HepG2 (cell line): Measurements from ENCODE around the gene SLC2A6. TPM values are rescaled to one million over a fixed set of nuclear protein-coding genes. Genes with fewer than 3 reads are reported as not detected.
A peak's percentile ranks its signal among the peaks of the same experiment; 100 is the strongest.

Experiments
- ATAC-seq: fragments of 200-7000 bp; cut with Tn5 transposase; 3 replicates; pipeline ENCODE4 v1.9.1; 2020; ENCODE audit warnings: mild to moderate bottlenecking, moderate library complexity
- BruUV-seq: library from RNA; stranded (reverse); fragments of 400-500 nt; replicated peaks from 2 replicates; lab custom pipeline; 2021; lab: Mats Ljungman, UMichigan
- CTCF ChIA-PET: fragments of 300-600 bp; formaldehyde crosslinking; extraction: SDS; loops from one replicate; lab custom pipeline; 2021; ENCODE audit warnings: low total read pairs, inconsistent platforms, low intra/inter-chr PET ratio; lab: Yijun Ruan, JAX
- POLR2A ChIA-PET: fragments of 350-600 bp; sonication (Branson Sonifier 250); formaldehyde crosslinking; loops from one replicate; lab custom pipeline; 2020; ENCODE audit warnings: antibody characterized with exemption, inconsistent platforms; lab: Yijun Ruan, JAX
- DNase-seq: peaks from one replicate; pipeline ENCODE4 v3.0.0-alpha.2; 2015; ENCODE audit warnings: low spot score
- FAIRE-seq: peaks from 3 replicates; lab custom pipeline; 2011; peaks lifted over from hg19 to GRCh38; lab: Jason Lieb, UNC
- H2AFZ ChIP-seq: one replicate; pipeline ENCODE4 v1.6.1; 2011; ENCODE audit warnings: low read length, inconsistent platforms
- H3K27ac ChIP-seq: fragments of 300-600 bp; 3 replicates; pipeline ENCODE4 v1.8.0; 2011; ENCODE audit warnings: mixed run types, mild to moderate bottlenecking, mixed read lengths, low read length, inconsistent platforms; ENCODE audit not compliant: insufficient read depth; ENCODE audit errors: extremely low read length
- H3K27me3 ChIP-seq, 2 experiments: fragments of 200-600 bp in 1 of 2; 2 replicates in 1 of 2; 3 replicates in 1 of 2; pipeline versions ENCODE4 v1.6.0 to v1.8.0; 2011; ENCODE audit warnings: low read length in 2 of 2, mild to moderate bottlenecking in 2 of 2, moderate library complexity in 2 of 2, inconsistent platforms in 1 of 2; ENCODE audit not compliant: insufficient read depth in 2 of 2, control insufficient read depth in 1 of 2
- H3K36me3 ChIP-seq, 2 experiments: fragments of 200-600 bp in 1 of 2; replicated peaks in 1 of 2; 2 replicates in 1 of 2; 3 replicates in 1 of 2; pipeline versions ENCODE4 v1.5.1 to v1.8.0; 2011; ENCODE audit warnings: low read length in 2 of 2, inconsistent platforms in 1 of 2; ENCODE audit not compliant: insufficient read depth in 2 of 2, control insufficient read depth in 1 of 2
- H3K4me1 ChIP-seq: 2 replicates; pipeline ENCODE4 v1.5.1; 2012; ENCODE audit warnings: low read length, inconsistent platforms; ENCODE audit not compliant: insufficient read depth
- H3K4me2 ChIP-seq: 2 replicates; pipeline ENCODE4 v1.6.0; 2011; ENCODE audit warnings: low read depth, low read length, inconsistent platforms
- H3K4me3 ChIP-seq, 3 experiments: fragments of 200-600 bp in 1 of 3; sonication (generic), shearing (Covaris generic) in 1 of 3; replicated peaks in 1 of 3; 2 replicates each; pipeline ENCODE4 v1.5.1; 2011 to 2016; ENCODE audit warnings: low read length in 3 of 3, inconsistent platforms in 2 of 3, low read depth in 2 of 3, mild to moderate bottlenecking in 2 of 3, control low read depth in 1 of 3, mixed read lengths in 1 of 3; ENCODE audit not compliant: insufficient read depth in 1 of 3
- H3K79me2 ChIP-seq: one replicate; pipeline ENCODE4 v1.6.1; 2011; ENCODE audit warnings: low read length, inconsistent platforms; ENCODE audit not compliant: insufficient read depth
- H3K9ac ChIP-seq: 2 replicates; pipeline ENCODE4 v1.6.0; 2011; ENCODE audit warnings: mild to moderate bottlenecking, low read depth, low read length, inconsistent platforms; ENCODE audit not compliant: insufficient read depth
- H3K9me3 ChIP-seq: 2 replicates; pipeline ENCODE4 v1.5.1; 2012; ENCODE audit warnings: mild to moderate bottlenecking, low read length
- H4K20me1 ChIP-seq: 2 replicates; pipeline ENCODE4 v1.6.0; 2011; ENCODE audit warnings: inconsistent platforms, mild to moderate bottlenecking, low read length, moderate library complexity; ENCODE audit not compliant: insufficient read depth
- ATM ChIP-seq: fragments of 450-650 bp; IDR thresholded peaks from 2 replicates; pipeline ENCODE4 v1.7.1; 2017; ENCODE audit warnings: mild to moderate bottlenecking, borderline replicate concordance
- KLF15 ChIP-seq: sonication (generic); formaldehyde crosslinking; IDR thresholded peaks from 2 replicates; pipeline ENCODE4 v1.8.1; 2023; ENCODE audit warnings: borderline replicate concordance, mild to moderate bottlenecking, inconsistent platforms, missing genetic modification reagents, mixed read lengths
- MNT ChIP-seq: fragments of 450-650 bp; IDR thresholded peaks from 2 replicates; pipeline ENCODE4 v1.6.1; 2016
- MTF2 ChIP-seq: sonication (generic); formaldehyde crosslinking; IDR thresholded peaks from 2 replicates; pipeline ENCODE4 v1.5.0; 2020; ENCODE audit warnings: missing genetic modification reagents, borderline replicate concordance
- USF2 ChIP-seq, 2 experiments: sonication (generic) in 1 of 2; formaldehyde crosslinking in 1 of 2; IDR thresholded peaks; 2 replicates each; pipeline versions ENCODE4 v1.5.1 to v1.6.1; 2011 to 2020; ENCODE audit warnings: borderline replicate concordance in 1 of 2, low read depth in 1 of 2, low read length in 1 of 2, mild to moderate bottlenecking in 1 of 2, missing genetic modification reagents in 1 of 2, moderate library complexity in 1 of 2
- WGBS: methylation state at CpG from one replicate; pipeline ENCODE4 v1.1.6; 2017; ENCODE audit warnings: low lambda C conversion rate; 5-methylcytosine and 5-hydroxymethylcytosine counted together
- in situ Hi-C: cut with HindIII; loops from 2 replicates; pipeline ENCODE4 v1.10.0; 2017; ENCODE audit warnings: low pct_unique_long_range_greater_than_20kb; ENCODE audit not compliant: extremely low pct_ligation_motif_present
- intact Hi-C: fragments of 100-400 bp; cut with micrococcal nuclease; formaldehyde crosslinking; loops from one replicate; pipeline ENCODE4 v1.10.0; 2022; ENCODE audit not compliant: unreplicated experiment
- polyA plus RNA-seq, 8 experiments: library from polyadenylated mRNA; depleted of rRNA in 3 of 8; stranded (reverse) in 7 of 8; unstranded in 1 of 8; fragments of >200 nt; fragmentation: Illumina TruSeq in 4 of 8; extraction: Trizol in 4 of 8; gene quantifications; 2 replicates each; pipeline versions ENCODE4 v1.2.1 to v1.2.3, GENCODE V29; 2011 to 2016; ENCODE audit warnings: low read depth in 4 of 8, missing spikeins in 1 of 8, mixed read lengths in 1 of 8; ENCODE audit not compliant: insufficient read depth in 1 of 8
- total RNA-seq, 5 experiments: library from RNA; depleted of rRNA; stranded (reverse); fragments of >200 nt; fragmentation: Illumina TruSeq; extraction: Trizol; gene quantifications; 2 replicates each; pipeline ENCODE4 v1.2.3, GENCODE V29; 2016; ENCODE audit warnings: low read depth in 1 of 5
- TF ChIP-seq, protein P1 (sequence below): sonication (generic); IDR thresholded peaks from 2 replicates; pipeline ENCODE4 v1.6.1; 2016; ENCODE audit warnings: low read depth, borderline replicate concordance

SLC2A6 gene
- total and polyA plus RNA-seq, 2 of the 13 experiments (the other 11 are each of a cell fraction or from before 2014, with no cell fraction given) = 4.1 to 15.0 TPM

DNA sequence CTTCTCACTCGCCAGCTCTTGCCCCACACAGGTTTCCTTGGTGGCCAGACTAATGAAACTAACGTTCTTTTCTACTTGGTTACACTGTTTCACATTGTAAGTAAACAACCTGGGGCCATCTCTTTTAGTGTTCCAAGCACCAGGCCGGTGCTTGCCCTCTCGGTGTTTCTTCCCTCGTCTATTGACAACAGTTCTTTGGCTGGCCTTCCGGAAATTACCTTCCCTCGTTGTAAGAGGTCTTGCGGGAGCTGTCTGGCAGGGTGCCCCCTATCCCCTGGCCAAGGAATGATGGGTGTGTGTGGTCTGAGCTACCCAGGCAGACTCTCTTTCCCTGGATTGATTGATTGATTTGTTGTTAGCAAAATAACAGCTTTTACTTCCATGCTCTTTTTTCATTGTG, 46.8 kb upstream of the SLC2A6 start:
- DNase-seq (no peak), ATAC-seq (no peak), FAIRE-seq (no peak)
- Histone ChIP-seq H2AFZ (no peak overlapping the region), H3K9me3 (no peaks in the 10 kb centered on the region), H3K27me3 (peaks cover 30 to 96% of the 10 kb centered on the region in 2 experiments; a peak in 4 of 5 replicates), H4K20me1 (no peaks in the 10 kb centered on the region), H3K4me1 (peaks cover 40% of the 10 kb centered on the region), H3K36me3 (no peaks in the 10 kb centered on the region), H3K79me2 (no peaks in the 10 kb centered on the region), H3K27ac (no peak overlapping the region), H3K4me3 (no peak overlapping the region), H3K4me2 (no peak overlapping the region), H3K9ac (no peak overlapping the region)
- POLR2A ChIA-PET = no interaction called here
- in situ Hi-C loops = loop anchor here (25.0 kb wide), 1 partner anchor 212 kb away; the partner anchor contains the start of gene SARDH
- intact Hi-C loops = no loop called here
- WGBS = 52% methylated on average over 8 of the region's 8 CpGs
- no peak for TF ChIP-seq KLF15
- no TSS peak for BruUV-seq
- CTCF ChIA-PET = no interaction called here

GRCh38 chr9:133524679-133525228, 45.9 kb upstream of the SLC2A6 start, which contains the start of gene MYMK:
TSS of gene MYMK (minus strand) at chr9:133524959. CDS start at chr9:133524844, 115 bp downstream.
- Histone ChIP-seq H3K27ac (no peak within 1 kb of the TSS), H3K4me2 (no peak within 1 kb of the TSS), H3K9ac (no peak within 1 kb of the TSS), H2AFZ (no peak within 1 kb of the TSS), H3K79me2 (no peaks in the 10 kb centered on the region), H3K36me3 (no peaks in the 10 kb centered on the region), H3K27me3 (peaks cover 31 to 94% of the 10 kb centered on the region in 2 experiments; a peak in 4 of 5 replicates), H3K9me3 (no peaks in the 10 kb centered on the region), H3K4me1 (peaks cover 41% of the 10 kb centered on the region), H3K4me3 (no peak within 1 kb of the TSS), H4K20me1 (no peaks in the 10 kb centered on the region)
- DNase-seq (no peak), FAIRE-seq (no peak), ATAC-seq (no peak)
- WGBS = 74% methylated on average over 14 of the region's 17 CpGs
- no TSS peak for BruUV-seq
- 0 out of 2 replicates have a peak, but pooled peaks have one; percentile 26 for TF ChIP-seq USF2 (IDR thresholded peaks at IDR 0.05; ENCODE audit: low read depth, low read length)
- no peak for TF ChIP-seq USF2 (CRISPR knock-in tag; IDR thresholded peaks at IDR 0.05; ENCODE audit: borderline replicate concordance)
- no peak for TF ChIP-seq MTF2
- TF ChIP-seq ATM = no peak
- TF ChIP-seq MNT = peak; percentile 40
- TF ChIP-seq, protein P1, sequence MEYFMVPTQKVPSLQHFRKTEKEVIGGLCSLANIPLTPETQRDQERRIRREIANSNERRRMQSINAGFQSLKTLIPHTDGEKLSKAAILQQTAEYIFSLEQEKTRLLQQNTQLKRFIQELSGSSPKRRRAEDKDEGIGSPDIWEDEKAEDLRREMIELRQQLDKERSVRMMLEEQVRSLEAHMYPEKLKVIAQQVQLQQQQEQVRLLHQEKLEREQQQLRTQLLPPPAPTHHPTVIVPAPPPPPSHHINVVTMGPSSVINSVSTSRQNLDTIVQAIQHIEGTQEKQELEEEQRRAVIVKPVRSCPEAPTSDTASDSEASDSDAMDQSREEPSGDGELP = no peak
- CTCF ChIA-PET = no interaction called here
- POLR2A ChIA-PET = no interaction called here
- intact Hi-C loops = no loop called here
- in situ Hi-C loops = loop anchor here (25.0 kb wide), 1 partner anchor 213 kb away; the partner anchor contains the start of gene SARDH
